H1 (cell line): Measurements from ENCODE around the gene HOXC5. TPM values are rescaled to one million over a fixed set of nuclear protein-coding genes. Genes with fewer than 3 reads are reported as not detected.

Experiments used
- EZH2 ChIP-seq: fragments of 200-600 bp; sonication (generic); IDR thresholded peaks from 2 replicates; pipeline ENCODE4 v1.7.1; 2012; ENCODE audit warnings: low read depth, mild to moderate bottlenecking, moderate library complexity, low read length, inconsistent platforms; ENCODE audit not compliant: severe bottlenecking
- MAX ChIP-seq: IDR thresholded peaks from 2 replicates; pipeline ENCODE4 v1.6.1; 2012; ENCODE audit warnings: inconsistent platforms
- polyA plus RNA-seq, 7 experiments: library from polyadenylated mRNA; depleted of rRNA in 3 of 7; stranded (reverse) in 5 of 7; unstranded in 2 of 7; fragments of >200 nt in 5 of 7; fragments of 200-250 nt in 2 of 7; gene quantifications; 1 replicate in 5 of 7; 2 replicates in 1 of 7; 4 replicates in 1 of 7; pipeline versions ENCODE4 v1.2.1 to v1.2.3, GENCODE V29; 2011 to 2013; ENCODE audit warnings: missing spikeins in 2 of 7, mixed read lengths in 2 of 7
- total RNA-seq: library from RNA; stranded (reverse); fragmentation: NEBNext Ultra II Directional; extraction: Animal tissue kit (Norgen Biotek cat#: 25700); gene quantifications from 2 replicates; pipeline ENCODE4 v1.2.1, GENCODE V29; 2021

The HOXC5 gene
- total and polyA plus RNA-seq, 2 of the 8 experiments (the other 6 are each of a cell fraction or from before 2014, with no cell fraction given), result not detected

- TF ChIP-seq EZH2, result peak; percentile 99
- 0 out of 2 replicates have a peak, but pooled peaks have one; percentile 14 for TF ChIP-seq MAX
Measured at GRCh38 chr12:53985994-53986685, 46.7 kb upstream of the HOXC5 start (continued).
